Embryonic facial prominence (tissue), 1 donor: Measurements from ENCODE around the gene APLP2.
"Not testable (repeated sequence)": the region's sequence is repeated elsewhere in the genome, so short reads cannot be mapped to it uniquely, and the experiment has no call there.

Experiments
- DNase-seq: peaks from one replicate; pipeline ENCODE4 v3.0.0-alpha.2; 2016; ENCODE audit errors: extremely low spot score

The APLP2 gene

GRCh38 chr11:130090517-130090916 is 20.8 kb downstream of the APLP2 start:
- DNase-seq = not testable (repeated sequence)

DNA sequence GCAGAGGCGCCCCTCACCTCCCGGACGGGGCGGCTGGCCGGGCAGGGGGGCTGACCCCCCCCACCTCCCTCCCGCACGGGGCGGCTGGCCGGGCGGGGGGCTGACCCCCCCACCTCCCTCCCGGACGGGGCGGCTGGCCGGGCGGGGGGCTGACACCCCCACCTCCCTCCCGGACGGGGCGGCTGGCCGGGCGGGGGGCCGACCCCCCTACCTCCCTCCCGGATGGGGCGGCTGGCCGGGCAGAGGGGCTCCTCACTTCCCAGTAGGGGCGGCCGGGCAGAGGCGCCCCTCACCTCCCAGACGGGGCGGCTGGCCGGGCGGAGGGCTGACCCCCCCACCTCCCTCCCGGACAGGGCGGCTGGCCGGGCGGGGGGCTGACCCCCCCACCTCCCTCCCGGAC is 21.5 kb downstream of the APLP2 start:
- not testable (repeated sequence) for DNase-seq

- DNase-seq = no peak
Measured at GRCh38 chr11:130092661-130093060, 23.0 kb downstream of the APLP2 start.

- DNase-seq = no peak
Measured at GRCh38 chr11:130094614-130095013, 24.9 kb downstream of the APLP2 start.

DNA sequence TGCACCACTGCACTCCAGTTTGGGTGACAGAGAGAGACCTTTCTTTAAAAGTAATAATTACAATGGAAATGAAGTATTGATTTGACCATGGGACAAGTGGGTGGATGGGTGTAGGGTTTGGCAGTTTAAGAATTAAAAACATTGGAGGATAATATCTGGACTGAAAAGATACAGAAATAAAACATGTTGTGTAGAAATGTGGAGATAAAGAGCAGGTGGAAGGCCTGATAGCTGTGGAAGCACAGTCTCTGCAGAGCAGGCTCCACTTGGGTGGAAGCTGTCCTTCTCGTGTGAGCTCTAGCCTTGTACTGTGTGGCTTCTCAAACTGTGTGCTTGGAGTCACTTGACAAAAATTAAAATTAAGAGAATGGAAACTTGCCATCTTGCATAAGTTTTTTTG is 25.6 kb downstream of the APLP2 start:
- no peak for DNase-seq

GRCh38 chr11:130096042-130096441 is 26.3 kb downstream of the APLP2 start:
- no peak for DNase-seq

DNA sequence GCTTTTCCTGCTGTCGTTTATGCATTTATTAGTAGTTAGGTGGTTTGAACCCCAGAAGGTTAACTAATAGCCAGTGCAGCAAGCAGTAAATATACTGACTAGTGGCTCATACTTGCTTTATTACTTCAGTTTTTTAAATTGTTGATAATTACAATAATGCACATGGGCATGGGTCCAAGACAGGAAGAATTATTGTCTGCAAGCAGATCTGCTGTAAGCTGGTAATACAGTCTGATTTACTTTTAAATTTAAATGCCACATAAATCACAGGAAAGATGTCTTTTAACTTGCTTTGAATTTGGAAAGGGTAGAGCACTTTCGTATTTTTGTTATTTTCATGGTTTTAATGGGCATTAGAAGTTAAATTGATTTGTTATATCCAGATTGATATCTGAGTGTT is 27.1 kb downstream of the APLP2 start:
- DNase-seq = no peak

GRCh38 chr11:130097285-130097684 is 27.6 kb downstream of the APLP2 start:
- DNase-seq = no peak

- no peak for DNase-seq
Measured at GRCh38 chr11:130099356-130099755, 29.7 kb downstream of the APLP2 start.

DNA sequence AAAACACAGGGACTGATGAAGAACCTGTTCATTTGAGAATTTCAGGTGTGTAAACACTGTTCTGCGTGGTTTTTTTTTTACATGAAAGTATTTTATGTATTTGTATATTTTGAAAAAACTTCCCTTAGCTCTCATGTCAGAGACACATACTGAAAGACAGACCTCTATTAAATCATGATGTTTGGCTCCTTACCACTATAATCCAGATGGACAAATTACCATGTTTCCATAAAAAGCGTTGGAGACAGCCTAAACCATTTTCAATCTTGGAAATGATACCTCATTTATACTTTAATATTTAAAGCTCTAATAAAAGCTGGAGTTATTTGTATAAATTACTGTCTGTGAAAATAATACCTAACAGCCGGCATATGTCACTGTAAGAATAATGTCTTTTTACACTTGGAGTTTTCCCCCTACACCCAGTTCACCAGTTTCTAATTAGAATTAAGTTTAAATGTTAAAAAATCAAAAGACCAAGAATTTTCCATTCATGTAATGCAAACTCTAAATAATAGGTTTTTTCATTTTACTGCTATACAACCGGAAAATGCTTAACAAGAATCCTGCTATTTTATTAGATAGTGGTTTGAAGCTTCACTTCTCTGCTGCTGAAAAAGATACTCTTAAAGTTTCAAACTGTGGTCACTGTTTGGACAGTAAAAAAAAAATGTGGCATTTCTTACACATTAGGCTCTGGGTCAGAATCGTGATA is 30.8 kb downstream of the APLP2 start:
- no peak for DNase-seq

- no peak for DNase-seq
Measured at GRCh38 chr11:130101661-130102060, 32.0 kb downstream of the APLP2 start.

DNA sequence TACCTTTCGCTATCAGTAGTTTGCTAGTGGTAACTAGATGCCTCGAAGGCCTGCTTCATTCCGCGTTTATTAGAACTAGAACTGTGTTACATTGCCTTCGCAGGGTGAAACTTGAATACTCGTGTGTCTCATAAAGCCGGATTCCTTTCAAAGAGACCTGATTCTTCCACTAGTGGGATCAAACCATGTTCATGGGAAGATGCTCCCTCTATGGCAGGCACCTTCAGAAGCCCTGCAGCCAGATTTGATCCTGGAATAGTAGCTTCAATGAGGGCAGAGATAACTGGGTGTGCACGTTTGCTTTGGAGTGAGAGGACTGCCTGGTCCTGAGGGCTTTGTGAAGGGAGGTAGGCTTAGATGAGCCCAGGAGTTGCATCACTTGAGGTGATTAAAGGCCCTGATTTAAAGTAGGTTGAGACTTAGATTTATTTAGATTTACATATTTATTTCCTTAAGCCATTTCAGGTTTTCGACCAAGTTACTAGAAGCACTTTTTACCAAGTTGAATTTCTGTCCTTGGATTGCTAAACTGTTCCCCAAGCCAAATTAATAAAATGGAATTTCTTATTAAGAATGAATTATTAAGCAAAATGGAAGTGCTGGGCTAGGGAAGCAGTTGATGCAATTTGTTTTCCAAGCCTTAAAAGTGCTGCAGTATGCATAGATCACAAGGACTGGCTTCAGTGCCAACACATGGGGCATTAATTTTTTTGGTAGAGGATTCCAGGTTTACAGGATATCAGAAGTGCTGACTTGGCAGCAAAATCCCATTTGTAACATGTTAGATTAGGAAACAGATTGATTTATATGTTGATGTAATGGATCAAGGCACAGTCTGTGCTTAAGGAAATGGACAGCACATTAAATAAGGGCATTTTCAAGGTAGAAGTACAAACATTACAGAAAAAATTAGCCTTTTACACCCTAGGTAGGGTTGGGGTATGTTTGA is 32.9 kb downstream of the APLP2 start:
- no peak for DNase-seq

DNA sequence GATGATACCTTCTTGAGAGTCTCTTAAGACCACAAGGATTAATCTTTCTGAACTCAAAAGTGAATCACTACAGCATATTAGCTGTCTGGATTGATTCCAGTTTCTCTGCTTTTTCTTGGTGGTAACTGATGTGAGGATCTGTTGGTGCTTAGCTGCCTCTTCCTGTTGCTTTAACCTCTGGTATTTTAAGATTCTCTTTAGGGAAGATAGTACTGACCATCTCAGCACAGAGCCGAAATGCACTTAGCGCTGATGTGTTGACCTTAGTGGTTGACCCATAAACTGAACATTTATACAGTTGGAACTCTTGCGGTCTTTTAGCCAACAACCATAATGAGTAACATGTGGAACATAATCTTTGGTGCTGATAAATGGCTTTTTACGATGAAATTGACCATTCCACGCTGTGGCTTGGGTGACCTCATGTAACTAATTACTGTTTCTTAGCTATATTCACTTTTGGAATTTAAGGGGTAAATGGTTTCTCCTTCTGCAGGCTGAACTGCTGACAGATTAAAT is 33.7 kb downstream of the APLP2 start:
- no peak for DNase-seq

GRCh38 chr11:130106381-130106780 is 36.7 kb downstream of the APLP2 start:
- no peak for DNase-seq

DNA sequence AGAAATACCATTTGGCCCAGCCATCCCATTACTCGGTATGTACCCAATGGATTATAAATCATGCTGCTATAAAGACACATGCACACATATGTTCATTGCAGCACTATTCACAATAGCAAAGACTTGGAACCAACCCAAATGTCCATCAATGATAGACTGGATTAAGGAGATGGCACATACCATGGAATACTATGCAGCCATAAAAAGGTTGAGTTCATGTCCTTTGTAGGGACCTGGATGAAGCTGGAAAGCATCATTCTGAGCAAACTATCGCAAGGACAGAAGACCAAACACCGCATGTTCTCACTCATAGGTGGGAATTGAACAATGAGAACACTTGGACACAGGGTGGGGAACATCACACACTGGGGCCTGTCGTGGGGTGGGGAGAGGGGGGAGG is 39.0 kb downstream of the APLP2 start:
- DNase-seq = not testable (repeated sequence)

DNA sequence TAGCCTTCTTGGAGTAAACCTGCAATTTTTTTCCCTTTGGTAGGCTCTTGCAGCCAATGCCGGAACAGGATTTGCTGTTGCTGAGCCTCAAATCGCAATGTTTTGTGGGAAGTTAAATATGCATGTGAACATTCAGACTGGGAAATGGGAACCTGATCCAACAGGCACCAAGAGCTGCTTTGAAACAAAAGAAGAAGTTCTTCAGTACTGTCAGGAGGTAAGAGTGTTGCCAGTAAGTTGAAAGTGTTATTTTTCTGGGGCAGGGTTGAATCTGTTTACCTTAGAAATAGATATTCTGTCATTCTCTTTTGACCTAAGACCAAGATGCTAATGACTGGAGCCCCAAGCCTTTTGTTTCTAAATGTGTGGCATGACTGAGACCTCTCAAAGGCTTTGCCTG is 39.7 kb downstream of the APLP2 start:
- no peak for DNase-seq

DNA sequence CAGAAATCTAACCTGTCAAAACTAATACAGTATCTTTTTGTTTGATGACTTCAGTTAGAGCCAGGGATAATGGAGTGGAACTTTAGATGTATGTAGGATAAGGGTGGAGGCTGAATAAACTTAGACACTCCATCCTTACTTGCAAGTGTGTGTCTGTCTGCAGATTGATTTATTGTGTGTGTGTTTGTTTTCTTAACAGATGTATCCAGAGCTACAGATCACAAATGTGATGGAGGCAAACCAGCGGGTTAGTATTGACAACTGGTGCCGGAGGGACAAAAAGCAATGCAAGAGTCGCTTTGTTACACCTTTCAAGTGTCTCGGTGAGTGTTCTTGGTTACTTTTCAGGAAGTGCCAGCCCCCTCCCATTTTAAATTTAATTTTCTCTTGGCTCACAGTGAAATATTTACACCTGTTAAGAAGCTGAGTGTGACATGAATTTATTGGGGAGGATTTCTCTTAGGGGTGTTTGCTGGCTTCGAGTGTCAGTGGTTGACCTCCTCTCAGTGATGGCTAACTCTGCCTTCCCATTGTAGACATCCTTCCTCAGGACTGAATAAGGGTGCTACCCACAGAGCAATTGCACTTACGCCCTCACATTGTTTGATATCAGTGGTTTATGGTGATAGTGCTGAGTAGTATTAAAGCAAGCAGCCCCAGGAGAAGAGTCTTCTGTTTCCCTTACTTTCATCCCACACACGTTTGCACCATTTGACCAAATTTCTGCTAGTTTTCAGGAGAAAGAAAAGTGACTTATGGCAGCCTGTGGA is 40.8 kb downstream of the APLP2 start:
- no peak for DNase-seq

DNA sequence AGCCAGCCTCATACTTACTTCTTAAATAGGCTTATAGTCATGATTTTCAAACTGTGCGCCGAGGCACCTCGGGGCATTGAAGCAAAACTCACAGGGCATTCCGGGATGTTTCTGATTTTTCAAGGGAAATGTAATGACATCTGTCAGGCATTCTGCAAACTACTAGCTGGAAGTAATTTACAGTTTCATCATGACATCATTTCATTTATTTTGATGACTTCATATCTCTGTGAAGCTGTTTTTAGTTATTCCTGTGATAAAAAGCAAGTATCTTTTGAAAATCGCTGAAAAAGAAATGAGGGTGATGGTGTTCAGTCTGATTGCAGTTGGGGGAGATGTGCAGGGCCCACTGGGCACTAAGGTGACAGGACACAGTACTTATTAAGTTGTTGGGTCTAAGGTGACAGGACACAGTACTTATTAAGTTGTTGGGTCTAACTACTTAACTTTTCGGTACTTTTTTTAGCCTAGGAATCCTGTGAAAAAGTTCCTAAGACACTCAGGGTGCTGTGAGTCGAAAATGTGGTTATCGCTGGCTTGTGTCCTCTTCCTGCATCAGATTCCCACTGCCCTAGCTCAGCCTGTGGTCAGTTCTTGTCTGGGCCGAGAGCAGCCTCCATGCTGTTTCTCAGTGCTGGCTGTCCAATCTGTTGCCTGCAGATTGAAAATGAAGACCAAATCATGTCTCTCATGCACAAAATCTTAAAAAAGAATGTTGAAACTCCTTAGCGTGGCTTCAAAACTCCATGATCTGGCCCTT is 42.6 kb downstream of the APLP2 start:
- no peak for DNase-seq

DNA sequence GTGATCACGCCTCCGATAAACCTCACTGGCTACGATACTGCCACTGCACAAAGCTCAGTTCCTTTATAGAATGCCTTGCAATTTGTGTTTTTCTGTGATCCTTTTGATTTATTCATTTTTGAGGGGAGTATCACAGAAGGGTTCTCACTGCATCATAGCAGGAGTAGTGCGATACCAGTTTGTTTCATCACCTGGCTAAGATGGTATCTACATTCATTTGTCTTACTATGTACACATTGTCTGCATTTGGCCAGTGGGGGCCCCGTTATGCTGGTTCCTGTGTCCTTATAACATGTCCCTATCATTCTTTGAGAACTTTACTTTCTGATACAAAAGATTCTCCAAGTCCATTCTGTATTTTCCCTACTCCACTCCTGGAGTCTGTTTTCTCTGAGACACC is 44.6 kb downstream of the APLP2 start:
- no peak for DNase-seq

DNA sequence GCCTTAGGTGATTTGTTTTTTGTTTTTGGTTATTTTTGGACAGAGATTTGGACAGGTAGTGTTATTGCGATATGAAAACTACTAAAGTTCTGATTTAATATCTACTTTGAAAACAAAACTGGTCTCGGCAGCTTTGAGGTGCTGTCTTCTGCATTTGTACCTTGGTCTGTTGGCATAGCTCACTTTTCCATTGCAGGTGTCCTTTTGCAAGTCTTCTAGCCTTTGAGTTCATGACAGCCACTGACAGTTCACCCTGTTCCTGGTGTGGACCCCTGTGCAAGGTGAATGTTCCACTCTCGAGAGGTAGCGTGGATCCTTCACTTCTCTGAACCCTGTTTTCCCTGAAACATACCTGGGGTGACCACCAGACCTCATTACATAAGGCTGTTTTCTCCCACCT is 45.0 kb downstream of the APLP2 start:
- no peak for DNase-seq

- no peak for DNase-seq
Measured at GRCh38 chr11:130115218-130115617, 45.5 kb downstream of the APLP2 start.
